Hepatocyte (in vitro differentiated cells): ENCODE measurements around the gene STAT5A. TPM values are rescaled to one million over a fixed set of nuclear protein-coding genes. Genes with fewer than 3 reads are reported as not detected.
"Not testable (repeated sequence)": the region's sequence is repeated elsewhere in the genome, so short reads cannot be mapped to it uniquely, and the experiment has no call there.

Source experiments
- DNase-seq: peaks from one replicate; pipeline ENCODE4 v3.0.0-alpha.2; 2016; ENCODE audit warnings: low spot score
- H2AFZ ChIP-seq: fragments of 200-600 bp; sonication (generic); 2 replicates; pipeline ENCODE4 v1.6.0; 2016; ENCODE audit warnings: antibody characterized with exemption, mild to moderate bottlenecking
- H3K27ac ChIP-seq: fragments of 200-600 bp; sonication (generic); 2 replicates; pipeline ENCODE4 v1.5.1; 2016; ENCODE audit warnings: mild to moderate bottlenecking
- H3K27me3 ChIP-seq: fragments of 200-600 bp; sonication (generic); 2 replicates; pipeline ENCODE4 v1.6.1; 2016
- H3K36me3 ChIP-seq: fragments of 200-600 bp; sonication (generic); replicated peaks from 2 replicates; pipeline ENCODE4 v1.5.1; 2016; ENCODE audit warnings: low read depth; ENCODE audit not compliant: insufficient read depth
- H3K4me1 ChIP-seq: fragments of 200-600 bp; sonication (generic); 2 replicates; pipeline ENCODE4 v1.5.1; 2016; ENCODE audit warnings: mild to moderate bottlenecking, moderate library complexity; ENCODE audit not compliant: insufficient read depth
- H3K4me2 ChIP-seq: fragments of 200-600 bp; sonication (generic); 2 replicates; pipeline ENCODE4 v1.6.0; 2016
- H3K4me3 ChIP-seq: fragments of 200-600 bp; sonication (generic); 2 replicates; pipeline ENCODE4 v1.5.1; 2016; ENCODE audit warnings: mild to moderate bottlenecking
- H3K79me2 ChIP-seq: fragments of 200-600 bp; sonication (generic); 2 replicates; pipeline ENCODE4 v1.6.0; 2017; ENCODE audit warnings: mild to moderate bottlenecking
- H3K9me2 ChIP-seq: fragments of 200-600 bp; sonication (generic); replicated peaks from 2 replicates; pipeline ENCODE4 v1.6.0; 2017; ENCODE audit warnings: mild to moderate bottlenecking; ENCODE audit not compliant: insufficient read depth
- H3K9me3 ChIP-seq: fragments of 200-600 bp; sonication (generic); 2 replicates; pipeline ENCODE4 v1.5.1; 2016; ENCODE audit warnings: low read depth, mild to moderate bottlenecking
- H4K20me1 ChIP-seq: fragments of 200-600 bp; sonication (generic); 2 replicates; pipeline ENCODE4 v1.6.0; 2016; ENCODE audit warnings: mild to moderate bottlenecking; ENCODE audit not compliant: insufficient read depth, poor library complexity, severe bottlenecking
- CTCF ChIP-seq: fragments of 200-600 bp; sonication (generic); IDR thresholded peaks from 2 replicates; pipeline ENCODE4 v1.5.1; 2016; ENCODE audit warnings: antibody characterized with exemption, mild to moderate bottlenecking; ENCODE audit not compliant: poor library complexity
- EZH2 ChIP-seq: fragments of 200-600 bp; sonication (generic); IDR thresholded peaks from 2 replicates; pipeline ENCODE4 v1.6.1; 2016; ENCODE audit warnings: antibody characterized with exemption, mild to moderate bottlenecking, borderline replicate concordance
- EZH2phosphoT487 ChIP-seq: fragments of 200-600 bp; sonication (generic); IDR thresholded peaks from one replicate; pipeline ENCODE4 v1.6.1; 2018; ENCODE audit warnings: antibody characterized with exemption, mild to moderate bottlenecking, low read depth, moderate library complexity; ENCODE audit not compliant: unreplicated experiment, severe bottlenecking
- WGBS: methylation state at CpG from one replicate; pipeline ENCODE4 v1.1.6; 2016; ENCODE audit warnings: low lambda C conversion rate; ENCODE audit errors: missing lambda C conversion rate; 5-methylcytosine and 5-hydroxymethylcytosine counted together
- polyA plus RNA-seq: library from polyadenylated mRNA; unstranded; fragments of >200 nt; fragmentation: Nextera tagmentation; extraction: Ambion mirVana; gene quantifications from 2 replicates; pipeline ENCODE4 v1.2.1, GENCODE V29; 2016
- total RNA-seq: library from RNA; depleted of rRNA; stranded (reverse); fragments of >200 nt; gene quantifications from 2 replicates; pipeline ENCODE4 v1.2.3, GENCODE V29; 2014

STAT5A gene
- total and polyA plus RNA-seq, 2 experiments from 2014 or later = 5.5 to 6.1 TPM

GRCh38 chr17:42294469-42295398 is 6.4 kb downstream of the STAT5A start:
- no peaks in the 10 kb centered on the region for H3K27me3 ChIP-seq
- WGBS = 85% methylated on average over 12 of the region's 12 CpGs
- no peak overlapping the region for H3K4me2 ChIP-seq

GRCh38 chr17:42296012-42296411 is 7.7 kb downstream of the STAT5A start:
- H3K4me3 ChIP-seq = no peak overlapping the region
- no peaks in the 10 kb centered on the region for H3K9me3 ChIP-seq
- no peaks in the 10 kb centered on the region for H3K9me2 ChIP-seq
- no peak overlapping the region for H3K4me2 ChIP-seq
- H3K79me2 ChIP-seq = no peaks in the 10 kb centered on the region
- no peak overlapping the region for H3K27ac ChIP-seq
- no peaks in the 10 kb centered on the region for H3K36me3 ChIP-seq
- no peaks in the 10 kb centered on the region for H4K20me1 ChIP-seq
- H3K4me1 ChIP-seq = no peaks in the 10 kb centered on the region
- no peak for DNase-seq
- TF ChIP-seq EZH2phosphoT487 = no peak
- no peak for TF ChIP-seq EZH2
- TF ChIP-seq CTCF = no peak
- no peak overlapping the region for H2AFZ ChIP-seq
- H3K27me3 ChIP-seq = no peaks in the 10 kb centered on the region
- 96% methylated on average over 3 of the region's 3 CpGs for WGBS

More at GRCh38 chr17:42294469-42295398, 6.4 kb downstream of the STAT5A start:
- no peak overlapping the region for H3K4me3 ChIP-seq
- H2AFZ ChIP-seq = no peak overlapping the region
- no peaks in the 10 kb centered on the region for H3K9me2 ChIP-seq
- no peaks in the 10 kb centered on the region for H3K36me3 ChIP-seq
- H4K20me1 ChIP-seq = no peaks in the 10 kb centered on the region
- no peaks in the 10 kb centered on the region for H3K79me2 ChIP-seq
- H3K9me3 ChIP-seq = no peaks in the 10 kb centered on the region
- no peak for DNase-seq
- no peak overlapping the region for H3K27ac ChIP-seq
- H3K4me1 ChIP-seq = no peaks in the 10 kb centered on the region
- no peak for TF ChIP-seq EZH2
- TF ChIP-seq CTCF = no peak
- TF ChIP-seq EZH2phosphoT487 = no peak

- H3K36me3 ChIP-seq, H3K79me2 ChIP-seq, H2AFZ ChIP-seq, H4K20me1 ChIP-seq, H3K27ac ChIP-seq, H3K4me1 ChIP-seq, H3K4me3 ChIP-seq, H3K4me2 ChIP-seq, DNase-seq, H3K27me3 ChIP-seq, H3K9me3 ChIP-seq, H3K9me2 ChIP-seq: not testable (repeated sequence)
- 88% methylated on average over 10 of the region's 10 CpGs for WGBS
Measured at GRCh38 chr17:42297775-42298174, 9.5 kb downstream of the STAT5A start.

GRCh38 chr17:42299361-42299760 is 11.1 kb downstream of the STAT5A start:
- 90% methylated on average over 10 of the region's 10 CpGs for WGBS
- H3K9me3 ChIP-seq, H4K20me1 ChIP-seq, H3K36me3 ChIP-seq, H3K27me3 ChIP-seq, H3K4me3 ChIP-seq, H2AFZ ChIP-seq, H3K4me1 ChIP-seq, H3K79me2 ChIP-seq, H3K4me2 ChIP-seq, H3K9me2 ChIP-seq, DNase-seq, H3K27ac ChIP-seq: not testable (repeated sequence)

DNA sequence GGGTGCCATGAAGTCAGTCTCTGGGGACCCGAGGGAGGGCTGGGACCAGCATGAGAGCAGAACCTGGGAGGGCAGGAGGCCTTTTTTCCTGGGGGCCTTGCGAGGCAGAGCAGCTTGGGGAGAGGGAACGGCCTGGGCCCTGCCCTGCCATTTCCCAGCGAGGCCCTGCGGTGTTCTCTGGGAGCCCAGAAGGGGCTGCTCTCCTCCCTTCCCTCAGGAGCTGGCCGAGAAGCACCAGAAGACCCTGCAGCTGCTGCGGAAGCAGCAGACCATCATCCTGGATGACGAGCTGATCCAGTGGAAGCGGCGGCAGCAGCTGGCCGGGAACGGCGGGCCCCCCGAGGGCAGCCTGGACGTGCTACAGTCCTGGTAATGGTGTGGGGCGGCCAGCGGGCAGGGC is 11.6 kb downstream of the STAT5A start:
- WGBS = no CpG with 5 or more reads among the region's 17 CpGs
- H4K20me1 ChIP-seq, H3K4me3 ChIP-seq, H3K4me1 ChIP-seq, H3K27ac ChIP-seq, H3K4me2 ChIP-seq, H3K36me3 ChIP-seq, H3K9me3 ChIP-seq, H3K79me2 ChIP-seq, H3K27me3 ChIP-seq, H3K9me2 ChIP-seq, DNase-seq, H2AFZ ChIP-seq: not testable (repeated sequence)
